UCSD-AML1 (cell line): Measurements from ENCODE around the gene JOSD2.
"Not testable (repeated sequence)": the region's sequence is repeated elsewhere in the genome, so short reads cannot be mapped to it uniquely, and the experiment has no call there.

Source experiments
- DNase-seq: peaks from one replicate; lab custom pipeline; 2025; ENCODE audit not compliant: unreplicated experiment; lab: John Stamatoyannopoulos, UW

JOSD2 gene

DNA sequence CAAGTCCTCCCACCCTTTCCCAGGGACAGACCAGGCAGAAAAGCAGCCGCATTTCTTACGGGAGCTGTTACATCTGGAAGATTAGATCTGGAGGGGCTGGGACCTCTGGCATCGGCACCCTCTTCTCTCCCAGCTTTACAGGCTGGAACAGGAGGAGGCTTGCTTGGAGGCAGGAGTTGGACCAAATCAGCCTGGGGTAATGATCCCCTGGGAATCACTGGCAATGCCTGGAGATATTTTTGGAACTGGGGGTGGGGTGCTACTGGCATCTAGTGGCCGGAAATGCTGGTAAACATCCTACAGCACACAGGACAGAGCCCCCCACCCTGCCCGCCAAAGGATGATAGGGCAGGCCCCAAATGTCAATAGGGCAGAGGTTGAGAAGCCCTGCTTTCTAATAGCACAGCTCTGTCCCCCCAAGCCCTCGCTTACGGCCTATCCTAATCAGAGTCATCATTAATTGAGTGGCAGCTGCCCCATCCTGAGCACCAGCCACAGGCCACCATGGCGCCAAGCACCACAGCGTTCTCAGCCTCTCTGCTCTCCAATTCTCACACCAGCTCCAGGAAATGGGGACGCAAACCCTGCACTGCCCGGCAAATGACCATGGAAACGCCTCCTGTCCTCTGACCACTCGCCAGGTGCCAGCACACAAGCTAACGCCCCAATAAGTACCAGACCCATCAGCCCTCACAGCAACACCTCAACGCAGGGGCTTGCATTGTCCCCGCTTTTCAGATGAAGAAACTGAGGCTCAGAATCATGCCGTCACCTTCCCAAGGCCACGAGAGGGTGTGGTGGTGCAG, 36.6 kb upstream of the JOSD2 start:
- no peak for DNase-seq

DNA sequence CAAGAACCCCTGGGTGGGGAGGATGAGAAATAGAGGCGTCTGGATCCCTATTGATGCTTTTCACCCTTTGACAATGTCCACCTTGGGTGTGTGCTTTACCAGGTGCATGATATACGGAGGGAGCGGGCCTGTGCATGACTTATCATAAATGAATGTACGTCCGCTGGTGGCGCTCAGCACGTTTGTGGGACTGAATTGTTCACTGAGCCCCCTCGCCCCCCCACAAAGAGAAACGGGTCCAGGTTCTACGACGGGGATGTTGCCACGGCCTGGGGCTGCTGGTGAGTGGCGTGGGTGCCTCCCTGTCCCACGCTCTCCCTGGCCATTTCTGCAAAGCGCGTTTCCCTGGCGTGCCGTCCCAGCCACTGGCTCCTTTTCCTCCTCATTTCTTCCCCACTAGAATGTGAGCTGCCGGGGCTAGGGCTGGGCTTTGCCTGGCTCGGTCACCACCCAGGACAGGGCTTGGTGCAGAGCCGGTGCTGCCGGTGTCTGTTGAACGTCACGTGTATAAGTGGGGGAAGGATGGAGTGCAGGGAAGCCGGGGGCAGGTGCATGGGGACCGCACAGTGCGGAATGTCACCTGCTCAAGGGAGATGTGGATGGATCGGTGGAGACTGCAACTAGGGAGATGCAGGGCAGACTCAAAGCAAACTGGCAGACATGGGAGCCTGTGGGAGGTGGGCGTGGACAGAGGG, 35.7 kb upstream of the JOSD2 start:
- DNase-seq: no peak

DNA sequence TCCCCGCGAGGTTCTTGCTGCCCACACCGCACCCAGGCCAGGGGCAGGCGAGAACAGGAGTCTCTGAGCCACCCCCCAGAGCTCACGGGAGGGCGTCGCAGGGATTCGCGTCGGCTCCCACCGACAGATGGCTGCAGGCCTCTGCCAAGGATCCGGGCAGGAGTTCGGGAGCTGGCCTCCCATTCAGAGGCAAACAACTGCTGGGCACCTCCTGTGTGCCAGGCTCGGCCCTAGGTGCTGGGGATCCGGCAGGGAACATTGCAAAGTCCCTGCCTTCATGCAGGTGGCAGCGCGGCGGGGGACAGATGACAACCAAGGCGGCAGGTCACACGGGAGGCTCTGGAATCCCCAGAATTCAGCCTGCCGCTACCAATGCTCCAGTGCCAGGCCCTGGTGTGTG, 32.0 kb upstream of the JOSD2 start:
- DNase-seq: no peak

DNA sequence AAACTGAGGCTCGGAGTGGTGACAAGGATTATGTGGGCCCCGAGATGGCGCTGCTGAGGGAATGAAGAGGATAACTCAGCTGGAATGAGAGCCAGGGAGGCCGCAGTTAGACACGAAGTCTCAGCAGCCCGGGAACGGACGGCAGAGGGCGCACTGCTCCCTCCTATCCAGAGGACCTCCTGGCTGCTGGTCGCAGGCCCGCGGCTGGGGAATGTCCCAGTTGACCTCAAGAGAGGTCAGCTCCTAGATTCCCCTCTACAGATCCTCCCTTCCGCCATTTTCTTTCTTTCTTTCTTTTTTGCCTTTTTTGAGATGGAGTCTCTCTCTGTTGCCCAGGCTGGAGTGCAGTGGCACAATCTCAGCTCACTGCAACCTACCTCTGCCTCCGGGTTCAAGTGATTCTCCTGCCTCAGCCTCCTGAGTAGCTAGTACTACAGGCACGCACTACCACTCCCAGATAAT, 26.8 kb upstream of the JOSD2 start:
- peak; percentile 83 for DNase-seq

DNA sequence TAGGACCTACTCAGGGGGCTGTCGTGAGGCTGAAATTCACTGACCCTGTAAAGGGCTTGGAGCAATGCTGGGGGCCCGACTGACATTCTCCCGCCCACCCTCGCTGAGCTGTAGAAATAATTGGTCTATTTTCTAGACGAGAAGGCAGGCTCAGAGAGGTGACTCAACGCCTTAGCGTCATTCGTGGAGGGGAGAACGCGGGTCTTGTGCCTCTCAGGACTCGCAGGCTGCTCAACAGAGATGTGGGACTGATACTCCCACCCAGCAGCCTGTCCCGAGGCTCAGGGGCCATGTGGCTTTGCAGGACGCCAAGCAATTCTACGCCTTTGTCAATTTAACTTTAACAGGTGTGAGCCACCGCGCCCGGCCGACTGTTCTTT, 26.3 kb upstream of the JOSD2 start:
- no peak for DNase-seq

DNA sequence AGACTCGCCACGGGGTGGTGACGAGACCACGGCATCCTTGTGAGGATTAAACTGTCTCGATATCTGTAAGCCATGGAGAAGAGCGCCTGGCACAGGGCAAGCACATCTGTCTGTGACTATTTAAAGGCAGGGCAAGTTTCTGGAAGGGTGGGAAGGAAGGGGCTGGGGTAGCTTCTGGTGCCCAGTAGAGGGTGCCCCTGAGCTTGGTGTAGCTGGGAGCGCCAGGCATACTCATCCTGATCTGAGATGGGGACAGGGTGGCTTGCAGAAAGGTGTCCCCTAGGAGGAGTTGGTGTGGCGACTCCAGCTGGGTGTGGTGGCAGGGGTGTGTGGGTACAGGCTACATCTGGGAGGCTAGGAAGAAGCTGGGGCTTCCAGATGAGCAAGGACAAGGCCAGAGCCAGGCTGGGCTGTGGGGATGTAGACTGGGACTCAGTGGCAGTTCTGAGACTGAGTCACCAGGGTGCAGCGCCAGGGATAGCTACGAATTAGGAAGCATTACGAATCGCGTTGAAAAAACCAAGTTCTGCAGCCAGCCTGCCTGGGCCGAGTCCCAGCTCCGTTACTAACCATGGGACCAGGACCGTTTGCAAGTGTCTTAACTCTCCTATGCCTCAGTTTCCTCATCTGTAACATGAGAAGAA, 25.8 kb upstream of the JOSD2 start:
- no peak for DNase-seq

DNA sequence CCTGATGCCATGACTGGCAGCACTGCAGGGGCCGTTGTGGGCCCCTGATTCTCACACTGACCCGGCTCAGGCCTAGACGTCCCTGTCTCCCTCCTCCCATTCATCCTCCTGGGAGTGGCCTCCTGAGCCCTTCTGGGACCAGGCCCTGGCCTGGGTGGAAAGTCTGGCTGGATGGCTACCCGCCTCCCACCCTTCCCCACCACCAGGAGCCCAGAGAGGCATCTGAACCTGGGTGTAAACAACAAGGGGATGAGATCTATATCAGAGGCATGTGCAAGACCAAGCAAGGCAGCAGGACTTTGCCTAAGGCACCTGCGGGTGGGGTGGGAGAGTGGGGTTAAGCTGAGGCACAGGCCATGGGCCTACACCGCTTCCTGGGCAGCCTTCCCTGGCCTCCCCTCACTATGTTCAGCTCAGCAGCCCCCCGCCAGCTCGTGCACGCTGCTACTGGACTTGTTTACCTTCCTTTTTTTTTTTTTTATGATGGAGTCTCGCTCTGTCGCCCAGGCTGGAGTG, 24.7 kb upstream of the JOSD2 start:
- DNase-seq: no peak

DNA sequence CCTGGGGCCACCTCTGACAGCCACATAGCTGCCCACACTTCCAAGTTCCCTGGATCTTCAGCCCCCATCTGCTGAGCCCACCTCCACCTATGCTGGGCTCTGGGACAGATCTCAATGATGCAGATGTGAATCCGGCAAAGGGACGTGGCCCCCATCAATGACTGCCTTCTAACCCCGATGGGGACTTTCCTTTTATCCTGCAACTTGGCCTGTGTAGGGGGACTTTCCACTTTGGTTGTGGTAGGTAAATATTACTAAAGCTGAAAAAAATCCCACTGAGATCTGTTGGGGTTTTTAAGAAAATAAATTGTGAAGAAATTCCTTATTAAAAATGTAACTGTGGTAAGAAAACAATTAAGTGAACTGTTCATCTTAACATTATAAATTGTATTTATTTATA, 23.5 kb upstream of the JOSD2 start:
- DNase-seq: no peak

DNA sequence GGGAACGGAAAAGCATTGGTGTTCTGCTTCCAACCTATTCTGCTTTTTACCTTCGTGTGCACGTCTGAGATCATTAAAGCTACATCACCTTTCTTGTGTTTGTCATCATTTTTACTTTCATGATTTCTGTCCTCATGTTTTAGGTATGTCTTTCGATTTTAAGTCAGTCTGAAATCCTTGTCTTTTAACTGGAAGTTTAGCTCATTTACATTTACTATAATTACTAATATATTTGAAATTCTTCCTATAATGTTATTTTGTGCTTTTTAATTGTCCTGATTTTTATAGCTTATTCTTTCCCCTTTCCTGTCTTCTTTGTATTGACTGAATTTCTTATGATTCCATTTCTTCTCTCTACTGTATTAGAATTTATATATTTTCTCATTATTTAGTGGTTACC, 22.0 kb upstream of the JOSD2 start:
- no peak for DNase-seq

DNA sequence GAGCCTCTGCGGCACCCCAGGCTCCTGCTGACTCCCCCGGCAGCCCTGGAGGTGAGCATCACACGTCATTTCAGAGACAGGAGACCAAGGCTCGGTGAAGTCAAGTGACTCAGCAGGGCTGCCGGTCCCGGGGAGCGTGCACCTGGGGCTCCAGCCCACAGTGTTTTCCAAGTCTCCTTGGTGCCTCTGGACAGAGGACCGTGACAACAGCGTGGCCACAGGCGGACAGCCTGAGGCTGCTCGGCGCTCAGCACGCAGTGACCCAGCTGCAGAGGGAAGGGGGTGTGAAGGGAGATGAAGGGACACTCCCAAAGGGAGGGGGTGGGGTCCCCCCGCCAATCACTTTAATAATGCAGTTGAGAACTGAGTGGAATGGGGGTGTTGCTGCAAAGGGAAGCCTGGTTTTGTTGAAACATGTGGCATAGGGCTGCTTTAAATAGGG, 20.2 kb upstream of the JOSD2 start:
- DNase-seq: no peak

DNA sequence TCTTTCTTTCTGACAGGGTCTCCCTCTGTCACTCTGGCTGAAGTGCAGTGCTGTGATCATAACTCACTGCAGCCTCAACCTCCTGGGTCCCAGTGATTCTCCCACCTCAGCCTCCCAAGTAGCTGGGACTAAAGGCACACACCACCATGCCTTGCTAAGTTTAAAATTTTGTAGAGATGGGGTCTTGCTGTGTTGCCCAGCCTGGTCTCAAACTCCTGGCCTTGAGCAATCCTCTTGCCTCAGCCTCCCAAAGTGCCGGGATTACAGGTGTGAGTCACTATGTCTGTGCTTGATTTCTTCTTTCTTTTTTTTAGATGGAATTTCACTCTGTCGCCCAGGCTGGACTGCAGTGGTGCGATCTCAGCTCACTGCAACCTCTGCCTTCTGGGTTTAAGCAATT, 17.1 kb upstream of the JOSD2 start:
- DNase-seq: not testable (repeated sequence)

DNA sequence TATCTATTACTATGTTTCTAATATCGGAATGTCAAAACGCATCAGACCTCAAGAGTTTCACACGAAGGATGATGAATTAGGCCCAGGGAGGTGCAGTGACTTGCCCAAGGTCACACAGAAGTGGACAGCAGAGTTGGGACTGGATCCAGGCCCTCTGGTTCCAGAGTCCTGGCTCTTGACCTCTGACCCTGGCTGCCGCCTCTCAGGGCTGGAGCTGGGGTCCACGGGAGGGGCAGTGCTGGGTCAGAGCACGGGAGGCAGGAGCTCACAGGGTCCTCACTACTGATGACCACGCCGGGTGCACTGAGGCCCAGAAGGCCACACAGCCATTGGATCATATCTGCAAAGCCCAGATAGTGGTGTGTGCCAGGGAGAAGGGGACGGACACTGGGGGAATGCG, 11.9 kb upstream of the JOSD2 start:
- no peak for DNase-seq

DNA sequence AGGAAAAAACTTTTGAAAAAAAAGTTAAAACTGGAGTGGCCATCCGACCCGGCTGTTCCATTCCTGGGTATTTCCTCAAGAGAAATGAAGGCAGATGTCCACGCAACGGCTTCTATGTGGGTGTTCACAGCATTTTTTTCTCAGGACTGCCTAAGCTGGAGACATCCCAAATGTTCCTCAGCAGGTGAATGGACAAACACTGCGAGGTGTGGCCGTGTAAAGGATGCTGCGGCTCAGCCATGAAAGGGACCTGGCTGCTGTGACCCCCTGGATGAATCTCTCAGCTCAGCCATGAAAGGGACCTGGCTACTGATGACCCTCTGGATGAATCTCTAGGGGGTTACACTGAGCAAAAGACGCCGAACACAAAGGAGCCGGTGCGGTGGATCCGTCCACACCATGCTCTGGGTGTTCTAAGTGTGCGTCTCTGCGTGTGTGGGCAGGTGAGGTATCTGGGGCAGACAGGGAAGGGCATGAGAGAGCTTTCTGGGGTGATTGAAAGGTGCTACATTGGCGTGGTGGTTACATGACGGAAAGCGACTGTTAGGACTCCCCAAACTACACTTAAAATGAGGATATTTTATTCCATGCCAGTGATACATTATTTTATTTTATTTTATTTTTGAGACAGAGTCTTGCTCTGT, 10.0 kb upstream of the JOSD2 start:
- DNase-seq: no peak

DNA sequence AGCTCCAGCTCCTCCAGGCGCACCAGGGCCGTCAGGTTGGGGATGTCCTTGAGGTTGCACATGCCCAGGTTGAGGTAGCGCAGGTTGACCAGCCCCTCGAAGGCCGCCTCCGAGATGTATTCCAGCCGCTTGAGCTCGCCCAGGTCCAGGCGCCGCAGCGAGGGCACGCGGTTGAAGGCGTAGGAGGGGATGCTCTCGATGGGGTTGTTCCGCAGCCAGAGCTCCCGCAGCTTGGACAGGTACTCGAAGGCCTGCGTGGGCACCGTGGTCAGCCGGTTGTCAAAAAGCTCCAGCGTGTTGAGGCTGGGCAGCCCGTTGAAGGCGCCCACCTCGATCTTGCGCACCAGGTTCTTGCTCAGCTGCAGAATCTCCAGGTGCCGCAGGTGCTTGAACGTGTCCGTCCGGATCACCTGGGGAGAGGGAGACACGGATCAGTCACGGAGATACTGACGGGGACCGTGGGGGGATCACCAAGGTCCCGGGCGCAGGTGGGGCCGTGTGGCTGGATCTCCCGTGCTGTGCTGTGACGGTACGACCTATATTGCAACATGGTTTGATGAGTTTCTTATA, 8.1 kb upstream of the JOSD2 start:
- no peak for DNase-seq

DNA sequence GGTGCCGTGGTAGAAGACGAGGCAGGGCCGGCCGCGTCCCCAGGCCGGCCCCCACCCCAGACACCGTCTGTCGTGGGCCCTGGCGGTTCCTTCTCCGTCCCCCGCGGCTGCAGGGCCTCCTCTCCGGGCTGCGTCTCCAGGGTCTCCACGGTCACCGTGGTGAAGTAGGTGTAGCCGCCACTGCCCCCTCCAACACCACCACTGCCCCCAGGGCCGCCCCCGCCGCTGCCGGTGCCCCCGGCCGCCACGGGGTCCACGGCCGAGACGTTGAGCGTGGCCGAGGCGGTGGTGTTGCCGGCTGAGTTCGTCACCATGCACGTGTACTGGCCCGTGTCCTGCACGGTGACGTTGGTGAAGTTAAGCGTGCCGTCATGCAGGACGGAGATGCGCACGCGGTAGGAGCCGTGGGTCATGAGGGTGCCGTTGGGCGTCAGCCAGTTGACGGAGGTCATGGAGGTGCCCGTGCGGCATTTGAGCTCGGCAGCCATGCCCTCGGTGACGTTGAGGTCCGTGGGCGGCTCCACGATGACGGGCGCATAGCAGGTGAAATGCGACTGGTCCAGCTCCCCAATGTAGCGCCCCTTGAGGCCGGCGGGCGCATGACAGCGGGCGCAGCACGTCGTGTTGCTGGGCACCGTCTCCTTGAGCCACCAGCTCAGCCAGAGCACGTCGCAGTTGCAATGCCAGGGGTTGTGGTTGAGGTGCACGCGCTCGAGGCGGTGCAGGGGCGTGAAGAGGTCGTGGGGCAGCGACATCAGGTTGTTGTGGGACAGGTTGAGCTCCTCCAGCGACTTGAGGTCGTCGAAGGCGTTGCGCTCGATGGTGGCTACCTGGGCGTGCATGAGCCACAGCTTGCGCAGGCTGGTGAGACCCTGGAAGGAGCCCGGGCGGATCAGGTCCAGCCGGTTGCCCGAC, 7.4 kb upstream of the JOSD2 start:
- DNase-seq: no peak

DNA sequence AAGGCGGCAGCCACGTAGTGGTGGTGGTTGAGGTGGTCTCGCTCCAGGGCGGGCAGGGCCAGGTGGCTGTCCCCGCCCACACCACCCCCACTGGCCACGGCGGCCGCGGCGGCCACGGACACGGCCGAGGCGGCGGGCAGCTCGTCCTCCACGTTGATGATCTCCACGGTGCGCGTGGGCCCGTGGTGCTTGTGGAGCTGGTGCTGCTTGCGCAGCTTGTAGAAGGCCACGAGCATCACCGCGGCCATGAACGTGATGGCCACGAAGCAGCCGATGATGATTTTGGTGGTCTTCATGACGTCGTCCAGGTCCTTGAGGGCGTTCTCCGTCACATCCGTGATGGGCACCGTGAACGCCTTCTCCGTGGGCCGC, 6.7 kb upstream of the JOSD2 start:
- no peak for DNase-seq

DNA sequence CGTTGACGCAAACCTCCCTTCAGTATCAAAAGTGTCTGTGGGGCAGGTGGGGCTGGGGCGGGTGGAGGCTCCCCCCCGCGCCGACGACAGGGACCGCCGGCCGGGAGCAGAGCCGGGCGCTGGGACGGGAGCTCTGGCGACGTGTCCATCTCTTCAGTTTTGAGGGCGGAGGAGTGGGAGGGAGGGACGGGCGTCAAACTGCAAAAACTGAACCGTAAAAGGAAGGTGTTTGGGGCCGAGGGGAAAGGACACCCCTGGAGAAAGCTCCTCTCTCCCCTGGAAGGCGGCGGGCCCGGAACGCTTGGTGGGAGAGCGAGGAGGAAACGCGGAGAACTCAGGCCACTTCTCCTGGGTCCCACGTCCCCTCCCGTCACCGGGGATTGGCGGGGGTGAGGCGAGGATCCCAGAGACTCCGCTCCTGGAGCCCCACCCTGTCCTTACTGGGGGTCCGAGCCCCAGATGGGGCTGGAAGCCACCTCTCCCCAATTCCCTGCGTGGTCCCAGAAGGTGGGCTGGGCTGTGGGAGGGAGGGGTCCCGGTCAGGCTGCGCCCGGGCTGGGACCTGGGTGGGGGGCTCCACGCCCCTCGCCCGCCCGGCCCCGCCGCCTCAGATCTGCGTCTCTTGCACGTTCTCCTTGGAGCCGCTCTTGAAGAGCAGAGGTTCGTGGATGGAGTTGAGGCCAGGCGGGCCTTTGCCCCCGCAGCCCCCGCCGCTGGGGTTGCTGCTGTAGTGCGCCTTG, 6.1 kb upstream of the JOSD2 start:
- no peak for DNase-seq

DNA sequence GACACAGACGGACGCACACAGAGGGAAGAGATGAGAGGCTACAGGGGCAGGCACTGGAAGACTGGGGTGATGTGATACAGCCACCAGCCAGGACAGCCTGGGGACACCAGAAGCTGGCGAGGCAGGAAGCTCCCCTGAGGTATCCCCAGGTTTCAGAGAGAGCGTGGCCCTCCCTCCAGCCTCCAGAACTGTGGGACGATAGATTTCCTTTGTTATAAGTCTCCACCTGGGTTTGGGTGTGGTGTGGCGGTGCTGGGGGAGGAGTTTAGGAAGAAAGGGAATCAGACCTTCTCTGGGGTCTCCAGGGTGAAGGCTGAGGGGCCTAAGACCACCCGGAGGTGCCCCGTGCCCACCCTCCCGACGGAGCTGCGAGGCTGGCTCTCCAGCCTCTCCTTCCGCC, 5.5 kb upstream of the JOSD2 start:
- no peak for DNase-seq

DNA sequence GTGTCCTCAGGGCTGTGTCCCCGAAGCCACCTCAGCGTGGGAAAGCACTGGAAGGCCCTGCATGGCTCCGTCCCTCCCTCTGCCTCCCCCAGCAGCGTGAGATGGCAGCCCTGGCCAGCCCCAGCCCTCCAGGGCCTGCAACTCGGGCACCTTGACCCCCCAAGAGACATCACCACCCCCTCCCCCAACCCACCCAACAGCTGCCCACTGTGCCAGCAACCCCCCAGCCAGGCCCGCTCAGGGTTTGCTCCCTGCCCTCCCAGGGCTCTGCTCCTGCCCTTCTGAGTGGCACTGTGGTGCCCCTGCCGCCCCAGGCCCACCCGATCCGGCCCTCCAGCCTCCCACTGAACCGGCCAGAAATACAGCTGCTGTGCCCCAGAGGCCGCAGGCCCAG, 4.2 kb upstream of the JOSD2 start:
- DNase-seq: no peak
